ENCODE results near the gene SOCS2. TPM values are rescaled to one million over a fixed set of nuclear protein-coding genes. Genes with fewer than 3 reads are reported as not detected.

The SOCS2 gene
- total RNA-seq, 1 experiment from 2014 or later = 57.2 TPM

DNA sequence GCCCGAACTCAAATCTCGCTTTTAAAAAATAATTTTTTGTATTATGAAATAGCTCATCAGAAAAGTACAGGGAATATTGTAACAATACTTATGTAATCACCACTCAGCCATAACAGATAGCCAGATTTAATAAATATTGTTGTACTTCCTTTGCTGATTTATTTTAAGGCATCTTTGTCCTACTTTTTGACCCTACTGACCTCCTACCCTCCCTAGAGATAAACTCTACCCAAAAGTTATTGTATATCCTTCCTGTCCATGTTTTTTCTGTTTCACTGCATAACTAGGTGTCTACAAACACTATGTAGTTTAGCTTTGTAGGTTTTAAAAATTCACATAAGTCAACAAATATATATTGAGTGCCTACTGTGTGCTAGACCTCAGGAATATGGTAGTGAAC, 25.1 kb downstream of the SOCS2 start:
- Histone ChIP-seq H2AFZ (ENCODE audit: low read length) (no peak overlapping the region), H3K79me2 (ENCODE audit: insufficient read depth, low read length) (no peaks in the 10 kb centered on the region), H3K9me3 (ENCODE audit: control insufficient read depth, low read depth, low read length) (no peaks in the 10 kb centered on the region), H4K5ac (ENCODE audit: insufficient read length, low read depth, low read length) (no peak overlapping the region), H3K4ac (ENCODE audit: low read depth, low read length) (no peak overlapping the region), H2AK5ac (ENCODE audit: insufficient read length, low read length) (no peak overlapping the region), H3K23me2 (ENCODE audit: insufficient read length, low read depth, low read length, poor library complexity, severe bottlenecking) (no peaks in the 10 kb centered on the region), H2BK120ac (ENCODE audit: low read depth, low read length, poor library complexity, severe bottlenecking) (no peak overlapping the region), H2BK5ac (ENCODE audit: insufficient read length, low read length) (no peak overlapping the region), H3K23ac (ENCODE audit: insufficient read length, low read depth, low read length) (no peak overlapping the region), H3T11ph (ENCODE audit: low read length) (no peak overlapping the region), H2BK12ac (ENCODE audit: insufficient read length, low read depth, low read length) (no peak overlapping the region), H3K27ac (ENCODE audit: insufficient read length, low read depth, low read length) (no peak overlapping the region), H3K79me1 (ENCODE audit: insufficient read depth, low read depth, low read length, poor library complexity, severe bottlenecking) (no peaks in the 10 kb centered on the region), H3K4me1 (ENCODE audit: insufficient read depth, low read length) (no peaks in the 10 kb centered on the region; the same call in 1 of the 2 replicates), H3K4me2 (ENCODE audit: insufficient read depth, insufficient read length, low read length) (no peak overlapping the region), H3K27me3 (ENCODE audit: insufficient read depth, low read length) (no peaks in the 10 kb centered on the region), H3K9ac (ENCODE audit: extremely low read depth, insufficient read length, low read length) (no peak overlapping the region), H4K20me1 (ENCODE audit: control insufficient read depth, insufficient read depth, insufficient read length) (no peaks in the 10 kb centered on the region), H4K91ac (ENCODE audit: insufficient read length, low read depth, low read length) (no peak overlapping the region), H3K18ac (ENCODE audit: insufficient read length, low read depth, low read length) (no peak overlapping the region), H3K56ac (ENCODE audit: insufficient read length, low read depth, low read length) (no peak overlapping the region), H2BK15ac (ENCODE audit: low read depth, low read length) (no peak overlapping the region), H4K8ac (replicated peaks; ENCODE audit: insufficient read length, low read depth, low read length) (no peak overlapping the region), H3K14ac (ENCODE audit: insufficient read depth, low read length) (no peak overlapping the region), H2BK20ac (ENCODE audit: low read depth, low read length, poor library complexity, severe bottlenecking) (no peak overlapping the region)
- Mint-ChIP-seq H3K36me3 (ENCODE audit: insufficient read depth in 1 of 3, low read depth in 3 of 3) (no peaks in the 10 kb centered on the region), H3K4me1 (peaks cover 22 to 24% of the 10 kb centered on the region in 2 experiments), H3K27me3 (ENCODE audit: low read depth) (no peaks in the 10 kb centered on the region), H3K4me3 (no peak overlapping the region), H3K9me3 (no peaks in the 10 kb centered on the region), H3K27ac (no peak overlapping the region)
- no peak for DNase-seq
- TF ChIP-seq CTCF (conservative IDR thresholded peaks at IDR 0.05) = no peak
- no CpG with 5 or more reads among the region's 2 CpGs for WGBS (ENCODE audit: extremely low coverage, insufficient read length, low lambda C conversion rate)

All from H9 (cell line).